Measurements from ENCODE around the gene OR5V1.

- TF ChIP-seq, protein P1, sequence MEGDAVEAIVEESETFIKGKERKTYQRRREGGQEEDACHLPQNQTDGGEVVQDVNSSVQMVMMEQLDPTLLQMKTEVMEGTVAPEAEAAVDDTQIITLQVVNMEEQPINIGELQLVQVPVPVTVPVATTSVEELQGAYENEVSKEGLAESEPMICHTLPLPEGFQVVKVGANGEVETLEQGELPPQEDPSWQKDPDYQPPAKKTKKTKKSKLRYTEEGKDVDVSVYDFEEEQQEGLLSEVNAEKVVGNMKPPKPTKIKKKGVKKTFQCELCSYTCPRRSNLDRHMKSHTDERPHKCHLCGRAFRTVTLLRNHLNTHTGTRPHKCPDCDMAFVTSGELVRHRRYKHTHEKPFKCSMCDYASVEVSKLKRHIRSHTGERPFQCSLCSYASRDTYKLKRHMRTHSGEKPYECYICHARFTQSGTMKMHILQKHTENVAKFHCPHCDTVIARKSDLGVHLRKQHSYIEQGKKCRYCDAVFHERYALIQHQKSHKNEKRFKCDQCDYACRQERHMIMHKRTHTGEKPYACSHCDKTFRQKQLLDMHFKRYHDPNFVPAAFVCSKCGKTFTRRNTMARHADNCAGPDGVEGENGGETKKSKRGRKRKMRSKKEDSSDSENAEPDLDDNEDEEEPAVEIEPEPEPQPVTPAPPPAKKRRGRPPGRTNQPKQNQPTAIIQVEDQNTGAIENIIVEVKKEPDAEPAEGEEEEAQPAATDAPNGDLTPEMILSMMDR (IDR thresholded peaks at IDR 0.05; ENCODE audit: poor library complexity, severe bottlenecking), result no peak
- TF ChIP-seq EZH2 (IDR thresholded peaks at IDR 0.05; ENCODE audit: borderline replicate concordance, insufficient read depth, low read length, poor library complexity, severe bottlenecking) (no peak), SMC3 (conservative IDR thresholded peaks at IDR 0.05; ENCODE audit: poor library complexity) (no peak), RAD21 (conservative IDR thresholded peaks at IDR 0.05) (no peak), EP300 (conservative IDR thresholded peaks at IDR 0.05; ENCODE audit: poor library complexity, severe bottlenecking) (no peak), REST (IDR thresholded peaks at IDR 0.05; ENCODE audit: borderline replicate concordance) (no peak)
Measured at GRCh38 chr6:29403801-29404200, 35.1 kb upstream of the OR5V1 start.

Data from neural cell (in vitro differentiated cells).